ENCODE data around the gene PALLD.

Gene PALLD

DNA sequence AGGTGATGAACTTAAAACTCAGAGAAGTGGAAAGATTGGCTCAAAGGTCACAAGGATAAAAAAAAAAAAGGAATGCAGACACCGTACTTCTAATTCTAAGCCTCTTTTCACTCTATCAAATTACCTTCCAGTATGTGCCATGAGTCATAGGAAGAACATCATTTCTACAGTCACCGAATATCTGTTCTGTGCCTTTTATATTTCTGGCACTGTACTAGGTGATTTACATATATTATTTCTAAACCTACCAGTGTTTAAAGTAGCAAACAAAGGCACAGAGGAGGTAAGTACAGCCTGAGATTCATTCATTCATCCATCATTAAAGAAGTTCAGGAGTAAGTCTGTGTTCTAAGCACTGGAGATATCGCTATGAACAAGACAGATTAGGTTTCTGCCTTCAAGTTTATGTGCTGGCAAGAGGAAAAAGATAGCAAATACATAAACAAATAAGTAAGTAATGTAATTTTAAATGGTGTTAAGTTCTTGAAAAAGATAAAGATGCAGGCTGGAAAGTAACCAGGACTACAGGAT, 65.3 kb downstream of the PALLD start:
- 94% methylated on average over 2 of the region's 3 CpGs for WGBS
- Histone ChIP-seq H3K27ac (ENCODE audit: low read depth, low read length) (no peak overlapping the region), H3K4me1 (ENCODE audit: insufficient read depth, low read length) (peaks cover 24% of the 10 kb centered on the region), H3K9ac (ENCODE audit: low read depth, low read length) (no peak overlapping the region), H3K27me3 (ENCODE audit: insufficient read depth, low read length) (no peaks in the 10 kb centered on the region), H3K9me3 (ENCODE audit: insufficient read depth, low read depth, low read length) (no peaks in the 10 kb centered on the region), H3K4me3 (ENCODE audit: low read length) (no peak overlapping the region), H3K36me3 (ENCODE audit: insufficient read depth, low read length) (no peaks in the 10 kb centered on the region)

DNA sequence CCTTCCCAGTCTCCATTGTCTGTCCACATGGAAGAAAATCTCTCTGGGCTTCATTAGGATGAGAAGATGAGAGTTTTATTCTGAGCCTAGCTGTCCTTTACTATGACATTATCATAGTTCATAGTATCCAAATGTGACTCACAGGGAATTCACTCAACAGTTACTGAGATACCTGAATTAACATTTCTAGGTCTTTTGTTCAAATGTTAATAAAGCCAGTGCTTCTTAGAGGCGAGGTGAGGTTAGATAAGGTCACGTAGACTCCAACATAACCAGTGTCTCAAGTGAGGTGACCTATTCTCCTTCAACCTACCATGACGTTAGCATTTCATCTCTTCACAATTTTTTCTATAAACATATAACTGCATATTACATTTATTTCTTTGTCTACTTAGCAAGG, 67.2 kb downstream of the PALLD start:
- no peaks in the 10 kb centered on the region for H3K9me3 ChIP-seq (ENCODE audit: insufficient read depth, low read depth, low read length)
- H3K4me1 ChIP-seq (ENCODE audit: insufficient read depth, low read length): peaks cover 13% of the 10 kb centered on the region
- no peaks in the 10 kb centered on the region for H3K36me3 ChIP-seq (ENCODE audit: insufficient read depth, low read length)
- H3K4me3 ChIP-seq (ENCODE audit: low read length): no peak overlapping the region
- WGBS: 50% methylated on average over 3 of the region's 3 CpGs
- H3K27me3 ChIP-seq (ENCODE audit: insufficient read depth, low read length): no peaks in the 10 kb centered on the region
- no peak overlapping the region for H3K9ac ChIP-seq (ENCODE audit: low read depth, low read length)
- no peak overlapping the region for H3K27ac ChIP-seq (ENCODE audit: low read depth, low read length)

- Histone ChIP-seq H3K27me3 (ENCODE audit: insufficient read depth, low read length) (no peaks in the 10 kb centered on the region), H3K9ac (ENCODE audit: low read depth, low read length) (no peak overlapping the region), H3K4me1 (ENCODE audit: insufficient read depth, low read length) (peaks cover 10% of the 10 kb centered on the region), H3K4me3 (ENCODE audit: low read length) (no peak overlapping the region), H3K27ac (ENCODE audit: low read depth, low read length) (no peak overlapping the region), H3K9me3 (ENCODE audit: insufficient read depth, low read depth, low read length) (no peaks in the 10 kb centered on the region), H3K36me3 (ENCODE audit: insufficient read depth, low read length) (no peaks in the 10 kb centered on the region)
- WGBS: 79% methylated on average over 2 of the region's 2 CpGs
These were observed 68.3 kb downstream of the PALLD start for GRCh38 chr4:168565130-168565529.

- Histone ChIP-seq H3K36me3 (ENCODE audit: insufficient read depth, low read length) (no peaks in the 10 kb centered on the region), H3K9me3 (ENCODE audit: insufficient read depth, low read depth, low read length) (no peaks in the 10 kb centered on the region), H3K4me1 (ENCODE audit: insufficient read depth, low read length) (peaks cover 7% of the 10 kb centered on the region), H3K27me3 (ENCODE audit: insufficient read depth, low read length) (no peaks in the 10 kb centered on the region), H3K27ac (ENCODE audit: low read depth, low read length) (no peak overlapping the region), H3K9ac (ENCODE audit: low read depth, low read length) (no peak overlapping the region), H3K4me3 (ENCODE audit: low read length) (no peak overlapping the region)
These were observed 69.9 kb downstream of the PALLD start for GRCh38 chr4:168566726-168567125.

- no peak overlapping the region for H3K4me3 ChIP-seq (ENCODE audit: low read length)
- H3K27me3 ChIP-seq (ENCODE audit: insufficient read depth, low read length): no peaks in the 10 kb centered on the region
- H3K9ac ChIP-seq (ENCODE audit: low read depth, low read length): no peak overlapping the region
- H3K27ac ChIP-seq (ENCODE audit: low read depth, low read length): no peak overlapping the region
- no peaks in the 10 kb centered on the region for H3K9me3 ChIP-seq (ENCODE audit: insufficient read depth, low read depth, low read length)
- peaks cover 2% of the 10 kb centered on the region for H3K4me1 ChIP-seq (ENCODE audit: insufficient read depth, low read length)
- H3K36me3 ChIP-seq (ENCODE audit: insufficient read depth, low read length): no peaks in the 10 kb centered on the region
- WGBS: 90% methylated on average over 9 of the region's 9 CpGs
These were observed 72.4 kb downstream of the PALLD start for GRCh38 chr4:168569066-168569930.

- no peak overlapping the region for H3K27ac ChIP-seq (ENCODE audit: low read depth, low read length)
- no peaks in the 10 kb centered on the region for H3K27me3 ChIP-seq (ENCODE audit: insufficient read depth, low read length)
- 94% methylated on average over 7 of the region's 9 CpGs for WGBS
- H3K36me3 ChIP-seq (ENCODE audit: insufficient read depth, low read length): no peaks in the 10 kb centered on the region
- no peak overlapping the region for H3K9ac ChIP-seq (ENCODE audit: low read depth, low read length)
- H3K9me3 ChIP-seq (ENCODE audit: insufficient read depth, low read depth, low read length): no peaks in the 10 kb centered on the region
- H3K4me3 ChIP-seq (ENCODE audit: low read length): no peak overlapping the region
- H3K4me1 ChIP-seq (ENCODE audit: insufficient read depth, low read length): no peaks in the 10 kb centered on the region
These were observed 73.1 kb downstream of the PALLD start for GRCh38 chr4:168569931-168570276.

GRCh38 chr4:168570466-168570865, 73.6 kb downstream of the PALLD start:
- Histone ChIP-seq H3K4me3 (ENCODE audit: low read length) (no peak overlapping the region), H3K27me3 (ENCODE audit: insufficient read depth, low read length) (no peaks in the 10 kb centered on the region), H3K4me1 (ENCODE audit: insufficient read depth, low read length) (no peaks in the 10 kb centered on the region), H3K9ac (ENCODE audit: low read depth, low read length) (no peak overlapping the region), H3K27ac (ENCODE audit: low read depth, low read length) (no peak overlapping the region), H3K36me3 (ENCODE audit: insufficient read depth, low read length) (no peaks in the 10 kb centered on the region), H3K9me3 (ENCODE audit: insufficient read depth, low read depth, low read length) (no peaks in the 10 kb centered on the region)

DNA sequence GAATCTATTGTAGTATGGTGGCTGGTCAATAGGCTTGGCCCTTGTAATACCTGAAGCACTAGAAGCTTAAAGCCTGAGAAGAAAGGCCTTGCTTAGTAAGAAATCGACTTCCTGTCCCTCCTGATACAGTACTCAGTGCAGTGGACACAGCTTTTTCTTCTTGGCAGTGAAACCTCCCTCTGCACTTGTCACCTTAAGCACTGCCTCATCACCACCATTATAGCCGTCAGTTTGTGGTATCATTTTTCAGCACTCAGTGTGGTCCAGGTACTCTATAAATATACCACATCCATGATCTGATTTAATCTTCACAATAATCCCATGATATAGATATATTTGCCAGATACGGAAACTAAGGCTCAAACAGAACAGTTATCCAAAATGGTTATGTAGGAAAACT, 75.2 kb downstream of the PALLD start:
- WGBS: 93% methylated on average over 3 of the region's 3 CpGs
- Histone ChIP-seq H3K4me3 (ENCODE audit: low read length) (no peak overlapping the region), H3K27me3 (ENCODE audit: insufficient read depth, low read length) (no peaks in the 10 kb centered on the region), H3K27ac (ENCODE audit: low read depth, low read length) (no peak overlapping the region), H3K4me1 (ENCODE audit: insufficient read depth, low read length) (no peaks in the 10 kb centered on the region), H3K36me3 (ENCODE audit: insufficient read depth, low read length) (no peaks in the 10 kb centered on the region), H3K9me3 (ENCODE audit: insufficient read depth, low read depth, low read length) (no peaks in the 10 kb centered on the region), H3K9ac (ENCODE audit: low read depth, low read length) (no peak overlapping the region)

GRCh38 chr4:168573870-168574269, 77.0 kb downstream of the PALLD start:
- Histone ChIP-seq H3K4me3 (ENCODE audit: low read length) (no peak overlapping the region), H3K27ac (ENCODE audit: low read depth, low read length) (no peak overlapping the region), H3K9me3 (ENCODE audit: insufficient read depth, low read depth, low read length) (no peaks in the 10 kb centered on the region), H3K4me1 (ENCODE audit: insufficient read depth, low read length) (no peaks in the 10 kb centered on the region), H3K27me3 (ENCODE audit: insufficient read depth, low read length) (no peaks in the 10 kb centered on the region), H3K36me3 (ENCODE audit: insufficient read depth, low read length) (no peaks in the 10 kb centered on the region), H3K9ac (ENCODE audit: low read depth, low read length) (no peak overlapping the region)
- 100% methylated on average over 1 of the region's 3 CpGs for WGBS

DNA sequence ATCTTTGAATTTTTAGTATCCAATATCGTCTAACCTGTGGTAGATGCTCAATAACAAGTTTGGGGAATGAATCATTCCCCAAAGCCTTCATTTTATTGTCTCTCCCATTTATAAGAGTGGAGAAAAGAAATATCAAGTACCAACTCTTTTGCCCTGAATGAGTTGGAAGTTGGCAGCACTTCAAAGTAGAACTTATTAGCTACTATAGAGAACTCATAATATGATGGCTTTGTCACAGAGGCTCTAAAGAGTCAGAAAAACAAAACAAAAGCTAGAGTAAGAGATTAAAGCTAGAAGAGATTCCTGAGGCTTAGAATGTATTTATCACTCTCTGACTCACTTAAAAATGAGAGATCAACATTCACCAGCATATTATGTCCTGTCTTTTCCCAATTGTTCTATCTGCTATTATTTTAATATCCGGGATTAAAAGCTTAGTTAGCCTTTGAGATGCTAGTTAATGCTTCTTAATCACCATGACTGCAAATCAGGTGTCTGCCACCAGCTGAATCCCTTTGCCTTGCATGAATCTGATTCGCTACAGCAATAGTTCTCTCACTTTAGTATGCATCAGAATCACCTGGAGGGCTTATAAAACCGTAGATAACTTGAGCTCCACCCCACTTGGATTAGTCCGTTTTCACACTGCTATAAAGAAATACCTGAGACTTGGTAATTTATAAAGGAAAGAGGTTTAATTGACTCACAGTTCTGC, 77.9 kb downstream of the PALLD start:
- no peaks in the 10 kb centered on the region for H3K9me3 ChIP-seq (ENCODE audit: insufficient read depth, low read depth, low read length)
- WGBS: 91% methylated on average over 5 of the region's 5 CpGs
- no peaks in the 10 kb centered on the region for H3K27me3 ChIP-seq (ENCODE audit: insufficient read depth, low read length)
- no peaks in the 10 kb centered on the region for H3K36me3 ChIP-seq (ENCODE audit: insufficient read depth, low read length)
- H3K9ac ChIP-seq (ENCODE audit: low read depth, low read length): no peak overlapping the region
- no peaks in the 10 kb centered on the region for H3K4me1 ChIP-seq (ENCODE audit: insufficient read depth, low read length)
- no peak overlapping the region for H3K27ac ChIP-seq (ENCODE audit: low read depth, low read length)
- no peak overlapping the region for H3K4me3 ChIP-seq (ENCODE audit: low read length)

GRCh38 chr4:168575473-168575872, 78.6 kb downstream of the PALLD start:
- no peaks in the 10 kb centered on the region for H3K9me3 ChIP-seq (ENCODE audit: insufficient read depth, low read depth, low read length)
- no peaks in the 10 kb centered on the region for H3K27me3 ChIP-seq (ENCODE audit: insufficient read depth, low read length)
- WGBS: 89% methylated on average over 2 of the region's 2 CpGs
- H3K9ac ChIP-seq (ENCODE audit: low read depth, low read length): no peak overlapping the region
- H3K27ac ChIP-seq (ENCODE audit: low read depth, low read length): no peak overlapping the region
- H3K4me3 ChIP-seq (ENCODE audit: low read length): no peak overlapping the region
- no peaks in the 10 kb centered on the region for H3K4me1 ChIP-seq (ENCODE audit: insufficient read depth, low read length)
- H3K36me3 ChIP-seq (ENCODE audit: insufficient read depth, low read length): no peaks in the 10 kb centered on the region
